Calu3 (cell line): ENCODE data around the gene TNFAIP8L1. TPM values are rescaled to one million over a fixed set of nuclear protein-coding genes. Genes with fewer than 3 reads are reported as not detected.

Source experiments
- BruUV-seq: library from RNA; stranded (reverse); fragments of 400-500 nt; replicated peaks from 2 replicates; lab custom pipeline; 2021; lab: Mats Ljungman, UMichigan
- CTCF ChIA-PET: fragments of 300-600 bp; sonication (Branson Sonifier 250); formaldehyde crosslinking; loops from one replicate; lab custom pipeline; 2022; ENCODE audit warnings: antibody characterized with exemption; lab: Charles Lee
- DNase-seq: peaks from one replicate; pipeline ENCODE4 v3.0.0; 2022
- H3K27ac Mint-ChIP-seq: one replicate; pipeline ENCODE4 v1.8.0; 2022; ENCODE audit warnings: mixed read lengths; ENCODE audit not compliant: unreplicated experiment
- H3K27me3 Mint-ChIP-seq: one replicate; pipeline ENCODE4 v1.8.0; 2022; ENCODE audit warnings: mixed read lengths; ENCODE audit not compliant: unreplicated experiment
- H3K36me3 Mint-ChIP-seq: one replicate; pipeline ENCODE4 v1.8.0; 2022; ENCODE audit warnings: mild to moderate bottlenecking, moderate library complexity, mixed read lengths; ENCODE audit not compliant: insufficient read depth, unreplicated experiment
- H3K4me1 Mint-ChIP-seq: one replicate; pipeline ENCODE4 v1.8.0; 2022; ENCODE audit warnings: mild to moderate bottlenecking, low read depth, mixed read lengths; ENCODE audit not compliant: unreplicated experiment
- H3K4me3 Mint-ChIP-seq: one replicate; pipeline ENCODE4 v1.8.0; 2022; ENCODE audit warnings: mild to moderate bottlenecking, low read depth, moderate library complexity, mixed read lengths; ENCODE audit not compliant: unreplicated experiment
- H3K9me3 Mint-ChIP-seq: one replicate; pipeline ENCODE4 v1.8.0; 2022; ENCODE audit warnings: low read depth, mixed read lengths; ENCODE audit not compliant: unreplicated experiment
- CTCF ChIP-seq: fragments of 200-600 bp; IDR thresholded peaks from one replicate; pipeline ENCODE4 v1.8.0; 2022; ENCODE audit warnings: antibody characterized with exemption; ENCODE audit not compliant: unreplicated experiment
- intact Hi-C: fragments of 100-400 bp; cut with micrococcal nuclease; formaldehyde crosslinking; loops from one replicate; pipeline ENCODE4 v1.10.0; 2022; ENCODE audit not compliant: unreplicated experiment
- total RNA-seq: library from RNA; stranded (reverse); gene quantifications from 2 replicates; pipeline ENCODE4 v1.2.3, GENCODE V29; 2022

TNFAIP8L1 gene
- total RNA-seq, 1 experiment from 2014 or later = 5.3 TPM

DNA sequence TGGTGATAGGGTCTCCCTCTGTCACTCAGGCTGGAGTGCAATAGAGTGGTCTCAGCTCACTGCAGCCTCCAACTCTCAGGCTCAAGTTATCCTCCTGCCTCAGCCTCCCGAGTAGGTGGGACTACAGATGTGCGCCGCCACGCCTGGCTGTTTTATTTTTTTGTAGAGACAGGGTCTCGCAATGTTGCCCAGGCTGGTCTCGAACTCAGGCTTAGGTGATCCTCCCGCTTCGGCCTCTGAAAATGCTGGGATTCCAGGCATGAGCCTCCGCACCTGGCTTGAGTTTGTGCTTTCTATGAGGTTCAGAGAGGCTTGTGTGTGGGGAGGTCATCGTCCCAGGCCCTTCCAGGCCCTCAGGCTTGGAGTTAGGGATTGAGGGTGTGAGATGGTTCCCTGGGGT lies 39.2 kb upstream of the TNFAIP8L1 start:
- H3K4me3 Mint-ChIP-seq = no peak overlapping the region
- intact Hi-C loops = no loop called here
- no peaks in the 10 kb centered on the region for H3K9me3 Mint-ChIP-seq
- peaks cover 33% of the 10 kb centered on the region for H3K27me3 Mint-ChIP-seq
- no peak for TF ChIP-seq CTCF
- BruUV-seq = no TSS peak
- no peaks in the 10 kb centered on the region for H3K36me3 Mint-ChIP-seq
- no peaks in the 10 kb centered on the region for H3K4me1 Mint-ChIP-seq
- no peak for DNase-seq
- H3K27ac Mint-ChIP-seq = no peak overlapping the region
- CTCF ChIA-PET = no interaction called here

DNA sequence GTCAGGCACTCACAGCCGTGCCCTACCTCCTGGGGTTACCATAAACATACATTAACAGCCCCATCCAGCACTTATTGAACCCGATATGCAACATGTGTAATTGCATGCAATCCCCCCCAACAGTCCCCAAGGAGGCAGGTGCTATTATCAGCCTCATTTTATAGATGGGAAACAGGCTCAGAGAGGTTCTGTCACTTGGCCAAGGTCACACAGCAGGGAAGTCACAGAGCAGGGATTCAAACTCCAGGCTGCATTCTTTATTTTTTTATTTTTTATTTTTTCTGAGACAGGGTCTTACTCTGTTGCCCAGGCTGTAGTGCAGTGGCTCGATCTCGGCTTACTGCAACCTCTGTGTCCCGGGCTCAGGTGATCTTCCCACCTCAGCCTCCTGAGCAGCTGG lies 38.4 kb upstream of the TNFAIP8L1 start:
- Mint-ChIP-seq H3K4me3 (no peak overlapping the region), H3K27ac (no peak overlapping the region), H3K4me1 (no peaks in the 10 kb centered on the region), H3K27me3 (peaks cover 33% of the 10 kb centered on the region), H3K9me3 (no peaks in the 10 kb centered on the region), H3K36me3 (no peaks in the 10 kb centered on the region)
- DNase-seq = no peak
- TF ChIP-seq CTCF = no peak
- CTCF ChIA-PET = no interaction called here
- intact Hi-C loops = no loop called here
- no TSS peak for BruUV-seq

DNA sequence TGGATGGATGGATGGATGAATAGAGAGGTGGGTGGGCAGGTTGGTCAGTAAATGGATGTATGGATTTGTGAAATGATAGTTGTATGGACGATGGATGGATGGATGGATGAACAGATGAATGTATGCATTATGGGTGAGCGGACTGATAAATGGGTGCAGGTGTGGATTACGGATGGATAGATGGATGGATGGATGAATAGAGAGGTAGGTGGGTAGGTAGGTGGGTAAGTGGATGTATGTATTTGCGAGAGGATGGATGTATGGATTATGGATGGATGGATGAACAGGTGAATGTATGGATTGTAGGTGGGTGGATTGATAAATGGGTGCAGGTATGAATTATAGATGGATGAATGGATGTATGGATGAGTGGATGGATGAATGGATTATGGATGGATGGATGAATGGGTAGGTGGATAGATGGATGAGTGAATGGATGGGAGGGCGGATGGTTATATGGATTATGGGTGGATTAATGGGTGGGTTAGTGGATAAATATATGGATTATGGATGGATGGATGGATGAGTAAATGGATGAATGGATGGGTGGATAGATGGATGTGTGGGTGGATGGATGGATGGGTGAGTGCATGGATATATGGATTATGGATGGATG lies 37.0 kb upstream of the TNFAIP8L1 start:
- Mint-ChIP-seq H3K27me3 (peaks cover 24% of the 10 kb centered on the region), H3K36me3 (peaks cover 3% of the 10 kb centered on the region), H3K4me1 (no peaks in the 10 kb centered on the region), H3K9me3 (no peaks in the 10 kb centered on the region), H3K27ac (no peak overlapping the region), H3K4me3 (no peak overlapping the region)
- intact Hi-C loops = no loop called here
- DNase-seq = no peak
- TF ChIP-seq CTCF = no peak
- no TSS peak for BruUV-seq
- CTCF ChIA-PET = no interaction called here

GRCh38 chr19:4602915-4603314 lies 36.4 kb upstream of the TNFAIP8L1 start:
- CTCF ChIA-PET = no interaction called here
- H3K27me3 Mint-ChIP-seq = peaks cover 23% of the 10 kb centered on the region
- H3K4me1 Mint-ChIP-seq = no peaks in the 10 kb centered on the region
- no peak overlapping the region for H3K4me3 Mint-ChIP-seq
- BruUV-seq = no TSS peak
- H3K27ac Mint-ChIP-seq = no peak overlapping the region
- no peak for DNase-seq
- intact Hi-C loops = no loop called here
- H3K36me3 Mint-ChIP-seq = peaks cover 4% of the 10 kb centered on the region
- H3K9me3 Mint-ChIP-seq = no peaks in the 10 kb centered on the region
- TF ChIP-seq CTCF = no peak
